HG03066 (cell line): Measurements from ENCODE around the gene RASA1.
A peak's percentile ranks its signal among the peaks of the same experiment; 100 is the strongest.

Experiments
- ATAC-seq: cut with Tn5 transposase; IDR thresholded peaks from one replicate; pipeline ENCODE4 v1.9.1; 2021; ENCODE audit warnings: low read depth; ENCODE audit not compliant: unreplicated experiment

Gene RASA1

GRCh38 chr5:87354496-87354895 lies 86.8 kb downstream of the RASA1 start:
- peak; percentile 91 for ATAC-seq

- no peak for ATAC-seq
Measured at GRCh38 chr5:87359106-87359505, 91.4 kb downstream of the RASA1 start.

- ATAC-seq = no peak
Measured at GRCh38 chr5:87360132-87360531, 92.4 kb downstream of the RASA1 start.

GRCh38 chr5:87361031-87361445 lies 93.4 kb downstream of the RASA1 start:
- no peak for ATAC-seq

- ATAC-seq = no peak
Measured at GRCh38 chr5:87361536-87362213, 94.0 kb downstream of the RASA1 start.

GRCh38 chr5:87367243-87367642 lies 99.6 kb downstream of the RASA1 start:
- no peak for ATAC-seq

- no peak for ATAC-seq
Measured at GRCh38 chr5:87368601-87369000, 100.9 kb downstream of the RASA1 start.

GRCh38 chr5:87369431-87369830 lies 101.7 kb downstream of the RASA1 start:
- ATAC-seq = no peak

GRCh38 chr5:87372705-87373104 lies 105.0 kb downstream of the RASA1 start:
- ATAC-seq = no peak

GRCh38 chr5:87382224-87382623 lies 114.5 kb downstream of the RASA1 start:
- ATAC-seq = no peak

- no peak for ATAC-seq
Measured at GRCh38 chr5:87383216-87383615, 115.5 kb downstream of the RASA1 start.

GRCh38 chr5:87385802-87386201 lies 118.1 kb downstream of the RASA1 start:
- ATAC-seq = no peak

GRCh38 chr5:87388129-87388528 lies 120.4 kb downstream of the RASA1 start:
- ATAC-seq = no peak

GRCh38 chr5:87389296-87390034 lies 121.8 kb downstream of the RASA1 start:
- no peak for ATAC-seq

- no peak for ATAC-seq
Measured at GRCh38 chr5:87390075-87390474, 122.4 kb downstream of the RASA1 start.

- ATAC-seq = no peak
Measured at GRCh38 chr5:87390576-87391199, 123.0 kb downstream of the RASA1 start.

- no peak for ATAC-seq
Measured at GRCh38 chr5:87392170-87392569, 124.5 kb downstream of the RASA1 start.

- ATAC-seq = no peak
Measured at GRCh38 chr5:87392801-87393200, 125.1 kb downstream of the RASA1 start.

- ATAC-seq = no peak
Measured at GRCh38 chr5:87393331-87393730, 125.6 kb downstream of the RASA1 start.

- no peak for ATAC-seq
Measured at GRCh38 chr5:87394411-87395165, 126.9 kb downstream of the RASA1 start.
